GM19463 (cell line): ENCODE data around the gene LNPEP.

Experiments used
- ATAC-seq: cut with Tn5 transposase; IDR thresholded peaks from one replicate; pipeline ENCODE4 v1.9.1; 2021; ENCODE audit warnings: mild to moderate bottlenecking, moderate library complexity; ENCODE audit not compliant: unreplicated experiment

Gene LNPEP

GRCh38 chr5:96957254-96958049, 21.6 kb downstream of the LNPEP start:
- peak; percentile 53 for ATAC-seq

GRCh38 chr5:96958977-96959376, 23.1 kb downstream of the LNPEP start:
- no peak for ATAC-seq

DNA sequence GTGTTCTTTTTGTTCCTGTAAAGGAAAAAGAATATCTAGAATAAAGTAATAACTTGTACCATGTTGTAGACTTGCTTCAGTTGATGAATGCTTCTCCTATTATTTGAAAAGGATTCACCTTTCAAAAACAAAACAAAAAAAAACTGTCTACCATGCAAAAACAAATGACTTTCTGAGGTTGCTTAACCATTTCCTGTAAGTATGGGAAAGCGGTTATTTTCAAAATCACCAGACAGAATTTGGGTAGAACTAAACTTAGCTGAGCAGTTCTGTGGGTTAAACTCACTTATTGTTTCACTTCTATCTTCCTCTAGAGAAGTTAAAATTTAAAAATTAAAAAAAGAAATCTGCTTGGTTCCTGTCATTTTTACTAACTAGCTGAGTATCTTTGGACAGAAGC, 25.2 kb downstream of the LNPEP start:
- peak; percentile 40 for ATAC-seq

DNA sequence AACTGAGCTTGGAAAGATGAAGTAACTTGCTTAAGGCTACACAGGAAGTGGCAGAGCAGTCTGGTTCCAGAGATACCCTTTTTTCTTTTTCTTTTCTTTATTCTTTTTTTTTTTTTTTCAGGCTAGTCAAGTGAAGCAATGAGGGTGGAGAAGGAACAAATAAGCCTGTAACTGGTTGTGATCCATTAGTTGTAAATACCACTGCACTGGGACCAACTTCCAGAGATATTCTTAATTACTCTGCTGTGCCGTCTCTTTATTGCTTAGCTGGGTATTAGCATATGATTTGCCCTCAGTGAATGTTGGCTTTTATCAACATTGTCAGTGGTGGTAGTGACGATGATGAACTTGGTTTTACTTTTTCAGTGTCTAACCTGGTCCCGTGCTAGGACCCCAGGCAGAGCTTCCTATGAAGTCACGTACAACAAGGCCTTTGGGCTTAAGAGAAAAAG, 26.7 kb downstream of the LNPEP start:
- no peak for ATAC-seq

DNA sequence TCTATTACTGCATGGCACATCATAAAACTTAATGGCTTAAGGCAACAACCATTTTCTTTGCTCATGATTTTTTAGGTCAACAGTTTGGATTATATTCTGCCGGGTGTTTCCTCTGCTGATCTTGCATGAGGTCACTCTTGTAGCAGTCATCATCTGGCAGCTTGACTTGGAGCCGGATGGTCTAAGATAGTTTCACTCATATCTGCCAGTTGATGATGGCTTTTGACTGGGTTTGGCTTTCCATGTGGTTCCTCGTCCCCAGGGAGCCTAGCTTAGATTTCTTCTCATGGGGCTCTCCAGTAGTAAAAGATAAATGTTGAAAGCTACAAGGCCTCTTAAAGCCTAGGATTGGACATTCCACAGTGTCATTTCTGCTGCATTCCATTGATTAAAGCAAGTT, 27.4 kb downstream of the LNPEP start:
- ATAC-seq, result peak; percentile 65

- no peak for ATAC-seq
Observed at GRCh38 chr5:96966801-96967200, 30.9 kb downstream of the LNPEP start.

GRCh38 chr5:96967400-96967799, 31.5 kb downstream of the LNPEP start:
- no peak for ATAC-seq

GRCh38 chr5:96968074-96968473, 32.2 kb downstream of the LNPEP start:
- no peak for ATAC-seq

GRCh38 chr5:96968614-96969013, 32.7 kb downstream of the LNPEP start:
- ATAC-seq, result no peak

- ATAC-seq, result no peak
Observed at GRCh38 chr5:96969366-96969765, 33.5 kb downstream of the LNPEP start.

DNA sequence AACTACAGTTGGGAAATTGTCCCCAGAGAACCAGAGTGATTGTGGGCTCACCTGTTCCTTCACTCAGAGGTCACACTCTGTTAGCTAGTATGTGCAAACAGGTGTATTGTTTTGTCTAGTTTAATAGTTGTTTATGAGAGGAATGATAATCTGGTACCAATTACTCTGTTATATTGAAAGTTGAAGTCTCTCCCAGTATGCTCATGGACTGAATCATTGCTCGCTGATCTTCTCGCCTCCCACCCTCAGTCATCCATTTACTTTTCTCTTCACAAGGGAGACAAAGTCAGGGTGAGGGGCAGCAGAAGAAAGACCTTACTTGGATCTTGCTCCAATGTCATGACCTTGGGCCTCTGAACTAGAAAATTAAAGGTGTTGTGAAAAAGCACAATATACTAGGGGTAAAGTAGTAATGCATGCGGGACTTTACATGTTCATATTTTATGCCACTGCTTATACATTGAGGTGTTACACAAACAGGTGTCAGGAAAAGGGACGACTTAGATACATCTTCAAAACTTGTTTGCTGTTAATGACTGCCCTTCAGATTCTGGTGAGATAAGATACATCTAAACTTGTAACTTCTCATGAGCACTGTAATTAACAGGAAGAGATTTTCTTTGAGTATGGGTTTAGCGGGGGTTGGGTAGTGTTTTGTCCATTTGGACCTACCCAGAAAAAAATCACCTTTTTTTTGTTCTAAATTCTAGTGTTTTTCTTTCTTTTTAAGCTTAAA, 36.9 kb downstream of the LNPEP start:
- no peak for ATAC-seq

GRCh38 chr5:96973532-96974401, 37.9 kb downstream of the LNPEP start:
- peak; percentile 47 for ATAC-seq

- ATAC-seq, result no peak
Observed at GRCh38 chr5:96975656-96976055, 39.8 kb downstream of the LNPEP start.

DNA sequence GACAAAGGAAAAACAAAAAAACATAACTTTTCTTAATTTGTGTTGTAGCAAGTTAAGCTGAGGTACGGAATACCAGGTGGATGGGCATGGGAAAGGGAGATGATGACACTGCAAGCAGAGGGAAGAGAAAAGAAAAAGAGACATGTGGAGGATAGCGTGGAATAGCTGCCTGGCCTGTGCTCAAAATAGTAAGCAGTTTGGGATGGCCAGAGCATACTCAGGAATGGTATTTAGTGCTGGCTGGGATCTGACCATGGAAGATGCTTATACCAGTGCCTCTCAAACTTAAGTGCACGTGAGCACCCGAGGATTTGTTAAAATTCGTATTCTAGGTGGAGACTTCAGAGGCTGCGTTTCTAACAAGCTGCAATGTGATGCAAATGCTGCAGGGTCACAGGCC, 41.3 kb downstream of the LNPEP start:
- no peak for ATAC-seq

- no peak for ATAC-seq
Observed at GRCh38 chr5:96978812-96979449, 43.1 kb downstream of the LNPEP start.

GRCh38 chr5:96984506-96985192, 48.8 kb downstream of the LNPEP start:
- no peak for ATAC-seq

- ATAC-seq, result no peak
Observed at GRCh38 chr5:96986450-96986849, 50.6 kb downstream of the LNPEP start.

GRCh38 chr5:96990102-96990501, 54.2 kb downstream of the LNPEP start:
- ATAC-seq, result no peak

DNA sequence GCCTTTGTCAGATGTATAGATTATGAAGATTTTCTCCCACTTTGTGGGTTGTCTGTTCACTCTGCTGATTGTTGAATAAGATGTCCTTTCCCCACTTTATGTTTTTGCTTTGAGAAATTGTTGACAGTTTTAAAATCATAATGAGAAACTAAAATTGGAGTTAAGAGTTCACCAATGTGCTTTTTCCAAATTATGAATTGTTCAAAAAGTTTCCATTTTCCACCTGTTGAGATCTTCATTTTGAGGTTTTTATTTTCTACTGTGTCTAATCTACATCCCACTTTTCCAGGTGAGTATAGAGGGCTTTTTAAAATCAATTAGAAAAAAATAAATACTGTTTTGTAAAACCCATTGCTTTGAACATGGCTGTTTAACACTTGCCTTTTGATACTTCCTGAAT, 55.8 kb downstream of the LNPEP start:
- no peak for ATAC-seq

DNA sequence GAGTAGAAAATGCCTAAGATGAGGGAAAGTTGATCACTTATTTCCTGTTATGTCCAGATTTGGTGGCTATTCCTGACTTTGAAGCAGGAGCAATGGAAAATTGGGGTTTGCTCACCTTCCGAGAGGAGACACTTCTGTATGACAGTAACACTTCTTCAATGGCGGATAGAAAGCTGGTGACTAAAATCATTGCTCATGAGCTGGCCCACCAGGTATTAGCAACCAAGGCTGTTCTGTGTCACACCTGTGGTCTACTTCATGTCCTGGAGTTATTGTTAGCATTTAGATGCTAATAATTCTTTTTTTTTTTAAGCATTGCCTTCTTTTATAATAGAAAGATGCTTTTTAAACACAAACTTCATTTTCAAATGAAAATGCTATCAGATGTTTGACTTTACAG, 57.9 kb downstream of the LNPEP start:
- ATAC-seq, result no peak
